GM12878 (cell line): Measurements from ENCODE around the gene PCDHGA8. TPM values are rescaled to one million over a fixed set of nuclear protein-coding genes. Genes with fewer than 3 reads are reported as not detected.
A peak's percentile ranks its signal among the peaks of the same experiment; 100 is the strongest.

Experiments
- ATAC-seq: fragments of 200-7000 bp; cut with Tn5 transposase; 3 replicates; pipeline ENCODE4 v1.9.1; 2020; ENCODE audit warnings: mild to moderate bottlenecking, moderate library complexity
- BruUV-seq: library from RNA; stranded (reverse); fragments of 400-500 nt; replicated peaks from 2 replicates; lab custom pipeline; 2021; lab: Mats Ljungman, UMichigan
- CTCF ChIA-PET: fragments of 300-600 bp; sonication (Branson Sonifier 250); formaldehyde crosslinking; extraction: SDS; loops from one replicate; lab custom pipeline; 2021; ENCODE audit warnings: inconsistent platforms; lab: Yijun Ruan, JAX
- POLR2A ChIA-PET: fragments of 350-600 bp; formaldehyde crosslinking; extraction: SDS; loops from one replicate; lab custom pipeline; 2021; ENCODE audit warnings: inconsistent platforms; lab: Charles Lee
- RAD21 ChIA-PET: fragments of 300-600 bp; sonication (Branson Sonifier 250); formaldehyde crosslinking; loops from one replicate; lab custom pipeline; 2023; ENCODE audit warnings: antibody characterized with exemption; ENCODE audit not compliant: unreplicated experiment; lab: Charles Lee
- SMC1A ChIA-PET: fragments of 300-600 bp; sonication (Branson Sonifier 250); formaldehyde crosslinking; loops from one replicate; lab custom pipeline; 2023; ENCODE audit not compliant: unreplicated experiment, uncharacterized antibody; lab: Charles Lee
- DNase-seq: peaks from one replicate; pipeline ENCODE4 v3.0.0-alpha.2; 2011; ENCODE audit warnings: low read depth, low spot score
- FAIRE-seq: peaks from 3 replicates; lab custom pipeline; 2011; peaks lifted over from hg19 to GRCh38; lab: Jason Lieb, UNC
- H2AFZ ChIP-seq: 2 replicates; pipeline ENCODE4 v1.6.0; 2011; ENCODE audit warnings: low read depth, low read length, control low read depth; ENCODE audit not compliant: control insufficient read depth
- H3K27ac ChIP-seq: 2 replicates; pipeline ENCODE4 v1.5.1; 2011; ENCODE audit warnings: control low read depth; ENCODE audit not compliant: control insufficient read depth, insufficient read depth
- H3K27me3 ChIP-seq, 2 experiments: replicated peaks in 1 of 2; 2 replicates each; pipeline versions ENCODE4 v1.6.0 to v1.6.1; 2011; ENCODE audit warnings: low read length in 1 of 2; ENCODE audit not compliant: control insufficient read depth in 2 of 2, insufficient read depth in 2 of 2
- H3K36me3 ChIP-seq, 2 experiments: 2 replicates each; pipeline ENCODE4 v1.5.1; 2011; ENCODE audit warnings: low read length in 1 of 2; ENCODE audit not compliant: control insufficient read depth in 2 of 2, insufficient read depth in 2 of 2
- H3K4me1 ChIP-seq: 2 replicates; pipeline ENCODE4 v1.6.1; 2011; ENCODE audit warnings: mild to moderate bottlenecking, low read length, moderate library complexity, mixed read lengths; ENCODE audit not compliant: control insufficient read depth, insufficient read depth
- H3K4me2 ChIP-seq: 2 replicates; pipeline ENCODE4 v1.6.0; 2011; ENCODE audit warnings: control low read depth; ENCODE audit not compliant: control insufficient read depth, insufficient read depth
- H3K4me3 ChIP-seq: fragments of 200-600 bp; sonication (generic); 2 replicates; pipeline ENCODE4 v1.5.1; 2016
- H3K79me2 ChIP-seq: 2 replicates; pipeline ENCODE4 v1.6.0; 2011; ENCODE audit warnings: low read length; ENCODE audit not compliant: control insufficient read depth, insufficient read depth
- H3K9ac ChIP-seq: 2 replicates; pipeline ENCODE4 v1.8.0; 2011; ENCODE audit warnings: low read length, control low read depth, mixed read lengths; ENCODE audit not compliant: control insufficient read depth, insufficient read depth
- H3K9me3 ChIP-seq: replicated peaks from 3 replicates; pipeline ENCODE4 v1.5.1; 2011; ENCODE audit warnings: mild to moderate bottlenecking, low read length; ENCODE audit not compliant: control insufficient read depth, insufficient read depth
- H4K20me1 ChIP-seq: 2 replicates; pipeline ENCODE4 v1.6.0; 2011; ENCODE audit not compliant: control insufficient read depth, insufficient read depth
- CHD1 ChIP-seq: IDR thresholded peaks from 2 replicates; pipeline ENCODE4 v1.6.1; 2012; ENCODE audit warnings: low read depth, low read length, improper control_type of control experiment
- HCFC1 ChIP-seq: fragments of 150-350 bp; IDR thresholded peaks from 2 replicates; pipeline ENCODE4 v1.6.1; 2014; ENCODE audit warnings: low read length
- JUND ChIP-seq: IDR thresholded peaks from 2 replicates; pipeline ENCODE4 v1.6.1; 2012; ENCODE audit warnings: low read depth, mild to moderate bottlenecking, low read length, improper control_type of control experiment, moderate library complexity
- MEF2B ChIP-seq: fragments of 450-650 bp; IDR thresholded peaks from 2 replicates; pipeline ENCODE4 v1.6.1; 2018; ENCODE audit warnings: mild to moderate bottlenecking, moderate library complexity; ENCODE audit not compliant: partially characterized antibody, poor library complexity, severe bottlenecking
- MTA3 ChIP-seq: IDR thresholded peaks from 2 replicates; pipeline ENCODE4 v1.6.1; 2012; ENCODE audit warnings: low read length, inconsistent platforms, borderline replicate concordance
- NFIC ChIP-seq: IDR thresholded peaks from 2 replicates; pipeline ENCODE4 v1.6.1; 2012; ENCODE audit warnings: low read depth, mild to moderate bottlenecking, inconsistent platforms, low read length, moderate library complexity
- NFYA ChIP-seq: IDR thresholded peaks from 2 replicates; pipeline ENCODE4 v1.6.1; 2011; ENCODE audit warnings: low read depth, mild to moderate bottlenecking, low read length, improper control_type of control experiment, borderline replicate concordance
- PML ChIP-seq: IDR thresholded peaks from 2 replicates; pipeline ENCODE4 v1.6.1; 2012; ENCODE audit warnings: low read length, inconsistent platforms
- RAD21 ChIP-seq: IDR thresholded peaks from 2 replicates; pipeline ENCODE4 v1.6.1; 2011; ENCODE audit warnings: mild to moderate bottlenecking, low read depth, low read length, moderate library complexity; ENCODE audit not compliant: insufficient read depth
- SMARCA5 ChIP-seq: fragments of 450-650 bp; IDR thresholded peaks from 2 replicates; pipeline ENCODE4 v1.6.1; 2017; ENCODE audit warnings: mild to moderate bottlenecking
- SREBF2 ChIP-seq: IDR thresholded peaks from 2 replicates; pipeline ENCODE4 v1.6.1; 2012; ENCODE audit warnings: mild to moderate bottlenecking, low read length
- WGBS: methylation state at CpG from one replicate; pipeline ENCODE4 v1.1.6; 2016; ENCODE audit warnings: low lambda C conversion rate; ENCODE audit not compliant: insufficient replicate concordance, insufficient coverage; ENCODE audit errors: missing lambda C conversion rate; 5-methylcytosine and 5-hydroxymethylcytosine counted together
- in situ Hi-C: fragments of 300-500 bp; cut with MboI; formaldehyde crosslinking; loops from 9 replicates; pipeline ENCODE4 v1.14.3; 2018; ENCODE audit warnings: mixed read lengths
- intact Hi-C: fragments of 100-400 bp; cut with micrococcal nuclease; formaldehyde crosslinking; loops from one replicate; pipeline ENCODE4 v1.14.2; 2022; ENCODE audit not compliant: unreplicated experiment
- polyA plus RNA-seq, 11 experiments: library from polyadenylated mRNA; depleted of rRNA in 4 of 11; unstranded in 6 of 11; stranded (reverse) in 5 of 11; fragments of >200 nt; fragmentation: Nextera tagmentation in 4 of 11; fragmentation: Illumina TruSeq in 1 of 11; extraction: Ambion mirVana in 4 of 11; extraction: Trizol in 1 of 11; gene quantifications; 1 replicate in 1 of 11; 2 replicates in 10 of 11; pipeline versions ENCODE4 v1.2.1 to v1.2.3, GENCODE V29; 2011 to 2016; ENCODE audit warnings: inconsistent platforms in 2 of 11, missing spikeins in 2 of 11, low read depth in 1 of 11
- total RNA-seq, 4 experiments: library from RNA; depleted of rRNA in 3 of 4; stranded (reverse); fragments of >200 nt in 3 of 4; fragmentation: Illumina TruSeq in 1 of 4; extraction: Trizol in 1 of 4; gene quantifications; 2 replicates each; pipeline versions ENCODE4 v1.2.1 to v1.2.3, GENCODE V29; 2013 to 2021
- TF ChIP-seq, protein P1 (sequence below): fragments of 150-350 bp; IDR thresholded peaks from 2 replicates; pipeline ENCODE4 v1.6.1; 2016; ENCODE audit warnings: low read depth, low read length
- TF ChIP-seq, protein P2 (sequence below): IDR thresholded peaks from 2 replicates; pipeline ENCODE4 v1.6.1; 2012; ENCODE audit warnings: low read depth, low read length, improper control_type of control experiment
- TF ChIP-seq, protein P3 (sequence below), 3 experiments: IDR thresholded peaks in 2 of 3; conservative IDR thresholded peaks in 1 of 3; 2 replicates each; pipeline ENCODE4 v1.5.1; 2011; ENCODE audit warnings: low read depth in 3 of 3, low read length in 3 of 3, mild to moderate bottlenecking in 3 of 3, control low read depth in 2 of 3, moderate library complexity in 2 of 3, inconsistent platforms in 1 of 3, mixed read lengths in 1 of 3; ENCODE audit not compliant: control insufficient read depth in 2 of 3, insufficient read depth in 1 of 3; ENCODE audit errors: extremely low read depth in 1 of 3

Gene PCDHGA8
- total and polyA plus RNA-seq, 10 of the 15 experiments (the other 5 are each of a cell fraction or from before 2014, with no cell fraction given): 0.01 to 0.04 TPM; not detected in 8

DNA sequence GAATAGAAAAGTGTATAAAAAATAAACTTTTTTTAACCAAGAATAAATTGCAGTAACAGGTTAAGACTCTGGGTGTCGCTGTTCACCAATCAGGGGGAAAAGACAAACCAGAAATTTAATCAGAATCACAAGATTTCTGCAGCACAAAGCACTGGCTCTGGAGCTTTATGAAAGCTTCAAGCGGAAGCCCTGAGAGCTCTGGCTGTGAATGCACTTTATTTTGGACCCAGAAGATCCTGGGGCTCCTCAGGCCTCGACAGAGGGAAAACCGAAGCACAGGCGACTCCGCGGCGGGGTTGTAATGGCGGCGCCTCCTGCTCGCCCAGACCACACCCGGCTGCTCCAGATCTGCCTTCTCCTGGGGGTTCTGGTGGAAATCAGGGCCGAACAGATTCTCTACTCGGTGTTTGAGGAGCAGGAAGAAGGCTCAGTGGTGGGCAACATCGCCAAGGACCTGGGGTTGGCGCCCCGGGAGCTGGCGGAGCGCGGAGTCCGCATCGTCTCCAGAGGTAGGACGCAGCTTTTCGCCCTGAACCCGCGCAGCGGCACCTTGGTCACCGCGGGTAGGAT, 37.4 kb upstream of the PCDHGA8 start, which contains the start of gene PCDHGA4:
Gene PCDHGA4 (plus strand): TSS at position 122 of the 570 bp plus-strand sequence. CDS start 87 bp downstream, at position 209.
- no peaks in the 10 kb centered on the region for H3K79me2 ChIP-seq
- no peak within 1 kb of the TSS for H3K4me3 ChIP-seq
- FAIRE-seq (no peak), DNase-seq (no peak), ATAC-seq (no peak)
- no peaks in the 10 kb centered on the region for H3K27me3 ChIP-seq
- ChIA-PET CTCF (interaction anchor here (1.3 to 1.6 kb wide), 4 partner anchors 9 to 209 kb away, joined by 3 to 6 read pairs (median 4); partner anchors contain the start of gene PCDHGB3), SMC1A (no interaction called here), POLR2A (no interaction called here), RAD21 (interaction anchor here (1.4 kb wide), 1 partner anchor 58 kb away, joined by 5 read pairs; the partner anchor contains the start of gene PCDHGA10)
- H3K4me2 ChIP-seq: no peak within 1 kb of the TSS
- H2AFZ ChIP-seq: no peak within 1 kb of the TSS
- H4K20me1 ChIP-seq: no peaks in the 10 kb centered on the region
- no peak within 1 kb of the TSS for H3K27ac ChIP-seq
- TF ChIP-seq MEF2B (no peak), PML (no peak), MTA3 (no peak), HCFC1 (no peak), SMARCA5 (no peak), SREBF2 (no peak), NFIC (no peak), NFYA (no peak), CHD1 (no peak), JUND (no peak), RAD21 (peak; percentile 14; the same call in 1 of the 2 replicates)
- TF ChIP-seq, protein P1, sequence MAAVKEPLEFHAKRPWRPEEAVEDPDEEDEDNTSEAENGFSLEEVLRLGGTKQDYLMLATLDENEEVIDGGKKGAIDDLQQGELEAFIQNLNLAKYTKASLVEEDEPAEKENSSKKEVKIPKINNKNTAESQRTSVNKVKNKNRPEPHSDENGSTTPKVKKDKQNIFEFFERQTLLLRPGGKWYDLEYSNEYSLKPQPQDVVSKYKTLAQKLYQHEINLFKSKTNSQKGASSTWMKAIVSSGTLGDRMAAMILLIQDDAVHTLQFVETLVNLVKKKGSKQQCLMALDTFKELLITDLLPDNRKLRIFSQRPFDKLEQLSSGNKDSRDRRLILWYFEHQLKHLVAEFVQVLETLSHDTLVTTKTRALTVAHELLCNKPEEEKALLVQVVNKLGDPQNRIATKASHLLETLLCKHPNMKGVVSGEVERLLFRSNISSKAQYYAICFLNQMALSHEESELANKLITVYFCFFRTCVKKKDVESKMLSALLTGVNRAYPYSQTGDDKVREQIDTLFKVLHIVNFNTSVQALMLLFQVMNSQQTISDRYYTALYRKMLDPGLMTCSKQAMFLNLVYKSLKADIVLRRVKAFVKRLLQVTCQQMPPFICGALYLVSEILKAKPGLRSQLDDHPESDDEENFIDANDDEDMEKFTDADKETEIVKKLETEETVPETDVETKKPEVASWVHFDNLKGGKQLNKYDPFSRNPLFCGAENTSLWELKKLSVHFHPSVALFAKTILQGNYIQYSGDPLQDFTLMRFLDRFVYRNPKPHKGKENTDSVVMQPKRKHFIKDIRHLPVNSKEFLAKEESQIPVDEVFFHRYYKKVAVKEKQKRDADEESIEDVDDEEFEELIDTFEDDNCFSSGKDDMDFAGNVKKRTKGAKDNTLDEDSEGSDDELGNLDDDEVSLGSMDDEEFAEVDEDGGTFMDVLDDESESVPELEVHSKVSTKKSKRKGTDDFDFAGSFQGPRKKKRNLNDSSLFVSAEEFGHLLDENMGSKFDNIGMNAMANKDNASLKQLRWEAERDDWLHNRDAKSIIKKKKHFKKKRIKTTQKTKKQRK: no peak
- TF ChIP-seq, protein P2, sequence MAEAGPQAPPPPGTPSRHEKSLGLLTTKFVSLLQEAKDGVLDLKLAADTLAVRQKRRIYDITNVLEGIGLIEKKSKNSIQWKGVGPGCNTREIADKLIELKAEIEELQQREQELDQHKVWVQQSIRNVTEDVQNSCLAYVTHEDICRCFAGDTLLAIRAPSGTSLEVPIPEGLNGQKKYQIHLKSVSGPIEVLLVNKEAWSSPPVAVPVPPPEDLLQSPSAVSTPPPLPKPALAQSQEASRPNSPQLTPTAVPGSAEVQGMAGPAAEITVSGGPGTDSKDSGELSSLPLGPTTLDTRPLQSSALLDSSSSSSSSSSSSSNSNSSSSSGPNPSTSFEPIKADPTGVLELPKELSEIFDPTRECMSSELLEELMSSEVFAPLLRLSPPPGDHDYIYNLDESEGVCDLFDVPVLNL: no peak
- TF ChIP-seq, protein P3, sequence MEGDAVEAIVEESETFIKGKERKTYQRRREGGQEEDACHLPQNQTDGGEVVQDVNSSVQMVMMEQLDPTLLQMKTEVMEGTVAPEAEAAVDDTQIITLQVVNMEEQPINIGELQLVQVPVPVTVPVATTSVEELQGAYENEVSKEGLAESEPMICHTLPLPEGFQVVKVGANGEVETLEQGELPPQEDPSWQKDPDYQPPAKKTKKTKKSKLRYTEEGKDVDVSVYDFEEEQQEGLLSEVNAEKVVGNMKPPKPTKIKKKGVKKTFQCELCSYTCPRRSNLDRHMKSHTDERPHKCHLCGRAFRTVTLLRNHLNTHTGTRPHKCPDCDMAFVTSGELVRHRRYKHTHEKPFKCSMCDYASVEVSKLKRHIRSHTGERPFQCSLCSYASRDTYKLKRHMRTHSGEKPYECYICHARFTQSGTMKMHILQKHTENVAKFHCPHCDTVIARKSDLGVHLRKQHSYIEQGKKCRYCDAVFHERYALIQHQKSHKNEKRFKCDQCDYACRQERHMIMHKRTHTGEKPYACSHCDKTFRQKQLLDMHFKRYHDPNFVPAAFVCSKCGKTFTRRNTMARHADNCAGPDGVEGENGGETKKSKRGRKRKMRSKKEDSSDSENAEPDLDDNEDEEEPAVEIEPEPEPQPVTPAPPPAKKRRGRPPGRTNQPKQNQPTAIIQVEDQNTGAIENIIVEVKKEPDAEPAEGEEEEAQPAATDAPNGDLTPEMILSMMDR (IDR thresholded peaks at IDR 0.05 in 2 of 3, conservative IDR thresholded peaks at IDR 0.05 in 1 of 3; ENCODE audit: control insufficient read depth in 2 of 3, extremely low read depth in 1 of 3, insufficient read depth in 1 of 3, low read depth in 3 of 3, low read length in 3 of 3): peak; percentile 15 to 28 (median 19); a peak in 3 of 6 replicates
- in situ Hi-C loops (no loop called here), intact Hi-C loops (no loop called here)
- no TSS peak for BruUV-seq
- no peaks in the 10 kb centered on the region for H3K4me1 ChIP-seq
- peaks cover under 1% of the 10 kb centered on the region; the same call in 2 of the 3 replicates for H3K9me3 ChIP-seq
- H3K9ac ChIP-seq: no peak within 1 kb of the TSS
- 65% methylated on average over 29 of the region's 29 CpGs for WGBS
- no peaks in the 10 kb centered on the region for H3K36me3 ChIP-seq
